Smooth muscle cell (in vitro differentiated cells): ENCODE measurements around the gene POU2F1. TPM values are rescaled to one million over a fixed set of nuclear protein-coding genes. Genes with fewer than 3 reads are reported as not detected.

Experiments used
- DNase-seq: peaks from one replicate; lab custom pipeline; 2025; ENCODE audit not compliant: unreplicated experiment; lab: John Stamatoyannopoulos, UW
- H2AFZ ChIP-seq: fragments of 200-600 bp; sonication (generic); 2 replicates; pipeline ENCODE4 v1.6.0; 2016; ENCODE audit warnings: antibody characterized with exemption, low read depth, mild to moderate bottlenecking
- H3F3A ChIP-seq: fragments of 200-600 bp; sonication (generic); 2 replicates; pipeline ENCODE4 v1.6.0; 2017; ENCODE audit warnings: antibody characterized with exemption, low read depth
- H3K27ac ChIP-seq: fragments of 200-600 bp; sonication (generic); 2 replicates; pipeline ENCODE4 v1.5.1; 2016; ENCODE audit warnings: low read depth, mild to moderate bottlenecking
- H3K27me3 ChIP-seq: fragments of 200-600 bp; sonication (generic); 2 replicates; pipeline ENCODE4 v1.6.1; 2016; ENCODE audit warnings: low read depth, mild to moderate bottlenecking
- H3K36me3 ChIP-seq: fragments of 200-600 bp; sonication (generic); 2 replicates; pipeline ENCODE4 v1.5.1; 2016; ENCODE audit warnings: low read depth
- H3K4me1 ChIP-seq: fragments of 200-600 bp; sonication (generic); 2 replicates; pipeline ENCODE4 v1.5.1; 2016; ENCODE audit warnings: low read depth
- H3K4me2 ChIP-seq: fragments of 200-600 bp; sonication (generic); 2 replicates; pipeline ENCODE4 v1.6.0; 2016; ENCODE audit warnings: mild to moderate bottlenecking
- H3K4me3 ChIP-seq: fragments of 200-600 bp; sonication (generic); 2 replicates; pipeline ENCODE4 v1.5.1; 2016; ENCODE audit warnings: mild to moderate bottlenecking
- H3K79me2 ChIP-seq: fragments of 200-600 bp; sonication (generic); 2 replicates; pipeline ENCODE4 v1.6.0; 2016; ENCODE audit warnings: low read depth, mild to moderate bottlenecking
- H3K9ac ChIP-seq: fragments of 200-600 bp; sonication (generic); 2 replicates; pipeline ENCODE4 v1.6.0; 2016; ENCODE audit warnings: low read depth
- H3K9me3 ChIP-seq: fragments of 200-600 bp; sonication (generic); replicated peaks from 2 replicates; pipeline ENCODE4 v1.5.1; 2016; ENCODE audit warnings: low read depth
- H4K20me1 ChIP-seq: fragments of 200-600 bp; sonication (generic); 2 replicates; pipeline ENCODE4 v1.6.0; 2016; ENCODE audit warnings: low read depth
- WGBS: methylation state at CpG from one replicate; pipeline ENCODE4 v1.1.7; 2016; ENCODE audit warnings: low lambda C conversion rate; 5-methylcytosine and 5-hydroxymethylcytosine counted together
- polyA plus RNA-seq: library from polyadenylated mRNA; unstranded; fragments of >200 nt; fragmentation: Nextera tagmentation; extraction: Ambion mirVana; gene quantifications from 2 replicates; pipeline ENCODE4 v1.2.1, GENCODE V29; 2016
- total RNA-seq: library from RNA; depleted of rRNA; stranded (reverse); fragments of >200 nt; gene quantifications from 2 replicates; pipeline ENCODE4 v1.2.3, GENCODE V29; 2014
- TF ChIP-seq, protein P1 (sequence below): fragments of 200-600 bp; sonication (generic); IDR thresholded peaks from 2 replicates; pipeline ENCODE4 v1.5.1; 2017; ENCODE audit warnings: borderline replicate concordance, mild to moderate bottlenecking, antibody characterized with exemption; ENCODE audit not compliant: insufficient read depth, poor library complexity, severe bottlenecking

The POU2F1 gene
- total and polyA plus RNA-seq, 2 experiments from 2014 or later = 5.3 to 15.6 TPM

DNA sequence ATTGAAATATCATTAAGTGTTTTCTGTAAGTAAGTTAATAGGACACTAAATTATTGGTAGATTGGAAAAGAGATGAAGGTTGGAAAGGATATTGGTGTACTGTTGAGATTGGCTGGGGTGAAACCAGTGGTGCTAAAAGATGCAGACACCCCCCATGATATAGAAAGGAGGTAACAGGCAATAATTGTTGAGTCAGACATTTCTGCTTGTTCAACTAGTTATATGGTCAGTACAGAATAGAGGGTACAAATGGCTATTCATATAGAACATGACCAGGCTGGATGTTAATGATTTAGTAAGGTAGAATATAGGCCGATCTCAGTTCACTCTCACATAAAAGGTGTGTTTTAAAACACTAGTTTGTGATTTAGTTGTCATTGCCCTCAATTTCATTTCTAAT lies 104.5 kb downstream of the POU2F1 start:
- Histone ChIP-seq H3K27me3 (no peaks in the 10 kb centered on the region), H3K9ac (no peak overlapping the region), H3K36me3 (peaks cover 6% of the 10 kb centered on the region), H3K4me2 (no peak overlapping the region), H3K79me2 (no peaks in the 10 kb centered on the region), H3K27ac (no peak overlapping the region), H2AFZ (no peak overlapping the region), H3K9me3 (peaks cover 19% of the 10 kb centered on the region), H3K4me1 (peaks cover 14% of the 10 kb centered on the region), H3K4me3 (no peak overlapping the region), H4K20me1 (peaks cover 19% of the 10 kb centered on the region), H3F3A (no peaks in the 10 kb centered on the region)
- TF ChIP-seq, protein P1, sequence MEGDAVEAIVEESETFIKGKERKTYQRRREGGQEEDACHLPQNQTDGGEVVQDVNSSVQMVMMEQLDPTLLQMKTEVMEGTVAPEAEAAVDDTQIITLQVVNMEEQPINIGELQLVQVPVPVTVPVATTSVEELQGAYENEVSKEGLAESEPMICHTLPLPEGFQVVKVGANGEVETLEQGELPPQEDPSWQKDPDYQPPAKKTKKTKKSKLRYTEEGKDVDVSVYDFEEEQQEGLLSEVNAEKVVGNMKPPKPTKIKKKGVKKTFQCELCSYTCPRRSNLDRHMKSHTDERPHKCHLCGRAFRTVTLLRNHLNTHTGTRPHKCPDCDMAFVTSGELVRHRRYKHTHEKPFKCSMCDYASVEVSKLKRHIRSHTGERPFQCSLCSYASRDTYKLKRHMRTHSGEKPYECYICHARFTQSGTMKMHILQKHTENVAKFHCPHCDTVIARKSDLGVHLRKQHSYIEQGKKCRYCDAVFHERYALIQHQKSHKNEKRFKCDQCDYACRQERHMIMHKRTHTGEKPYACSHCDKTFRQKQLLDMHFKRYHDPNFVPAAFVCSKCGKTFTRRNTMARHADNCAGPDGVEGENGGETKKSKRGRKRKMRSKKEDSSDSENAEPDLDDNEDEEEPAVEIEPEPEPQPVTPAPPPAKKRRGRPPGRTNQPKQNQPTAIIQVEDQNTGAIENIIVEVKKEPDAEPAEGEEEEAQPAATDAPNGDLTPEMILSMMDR = no peak
- 100% methylated on average over 1 of the region's 1 CpG for WGBS
- no peak for DNase-seq

DNA sequence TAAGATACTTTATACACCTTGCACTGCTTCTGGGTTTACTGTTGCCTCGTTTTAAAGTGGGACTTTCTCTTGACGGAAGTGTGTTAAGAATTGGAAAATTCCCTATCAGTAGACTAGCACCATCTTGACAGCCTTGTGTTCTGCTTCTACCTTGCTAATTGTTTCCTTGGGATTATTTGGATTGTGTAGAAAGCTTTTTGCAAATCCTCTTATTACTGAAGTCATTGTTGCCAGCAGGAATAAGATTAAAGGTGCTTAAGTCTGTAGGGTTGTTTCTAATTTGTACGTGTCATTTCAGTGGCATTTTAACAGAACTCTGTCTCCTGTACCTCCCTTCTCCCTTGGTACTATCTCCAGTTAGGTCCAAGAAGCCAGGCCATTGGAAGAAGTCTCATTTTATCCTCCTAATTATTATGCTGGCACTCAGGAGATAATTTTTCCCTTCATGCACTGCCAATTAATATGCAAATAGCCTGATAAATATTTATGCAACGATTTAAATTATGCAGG lies 107.7 kb downstream of the POU2F1 start:
- no peak overlapping the region for H3K9ac ChIP-seq
- H3K27ac ChIP-seq = no peak overlapping the region
- no peaks in the 10 kb centered on the region for H3K79me2 ChIP-seq
- TF ChIP-seq, protein P1 = no peak
- H2AFZ ChIP-seq = no peak overlapping the region
- no peak overlapping the region for H3K4me2 ChIP-seq
- DNase-seq = no peak
- peaks cover 5% of the 10 kb centered on the region for H3K9me3 ChIP-seq
- 51% methylated on average over 4 of the region's 4 CpGs for whole genome bisulfite sequencing
- no peaks in the 10 kb centered on the region for H3K27me3 ChIP-seq
- peaks cover 14% of the 10 kb centered on the region for H3K4me1 ChIP-seq
- peaks cover 6% of the 10 kb centered on the region for H3K36me3 ChIP-seq
- no peak overlapping the region for H3K4me3 ChIP-seq
- H3F3A ChIP-seq = no peaks in the 10 kb centered on the region
- peaks cover 36% of the 10 kb centered on the region for H4K20me1 ChIP-seq

- H4K20me1 ChIP-seq = peaks cover 40% of the 10 kb centered on the region
- H3K36me3 ChIP-seq = peaks cover 6% of the 10 kb centered on the region
- no peaks in the 10 kb centered on the region for H3F3A ChIP-seq
- WGBS = 43% methylated on average over 8 of the region's 8 CpGs
- H3K4me3 ChIP-seq = no peak overlapping the region
- no peaks in the 10 kb centered on the region for H3K79me2 ChIP-seq
- H3K4me2 ChIP-seq = no peak overlapping the region
- H3K4me1 ChIP-seq = peaks cover 14% of the 10 kb centered on the region
- no peak for DNase-seq
- no peak overlapping the region for H3K9ac ChIP-seq
- no peak overlapping the region for H2AFZ ChIP-seq
- no peak overlapping the region for H3K27ac ChIP-seq
- TF ChIP-seq, protein P1 = no peak
- H3K9me3 ChIP-seq = no peaks in the 10 kb centered on the region
- H3K27me3 ChIP-seq = no peaks in the 10 kb centered on the region
Measured at GRCh38 chr1:167328816-167329483, 108.3 kb downstream of the POU2F1 start.
